HG03280 (cell line): ENCODE data around the gene SIM2.

ENCODE experiments used
- ATAC-seq: cut with Tn5 transposase; IDR thresholded peaks from one replicate; pipeline ENCODE4 v1.9.1; 2021; ENCODE audit warnings: mild to moderate bottlenecking, moderate library complexity; ENCODE audit not compliant: unreplicated experiment

The SIM2 gene

GRCh38 chr21:36759348-36760083, 60.6 kb downstream of the SIM2 start:
- ATAC-seq: no peak

GRCh38 chr21:36761685-36762084, 62.8 kb downstream of the SIM2 start:
- no peak for ATAC-seq

GRCh38 chr21:36762642-36763041, 63.7 kb downstream of the SIM2 start:
- no peak for ATAC-seq

- ATAC-seq: no peak
These were observed 64.4 kb downstream of the SIM2 start for GRCh38 chr21:36763305-36763704.

- ATAC-seq: no peak
These were observed 66.3 kb downstream of the SIM2 start for GRCh38 chr21:36765229-36765628.

GRCh38 chr21:36766511-36766910, 67.6 kb downstream of the SIM2 start:
- no peak for ATAC-seq

- ATAC-seq: no peak
These were observed 68.2 kb downstream of the SIM2 start for GRCh38 chr21:36767096-36767495.

- no peak for ATAC-seq
These were observed 69.6 kb downstream of the SIM2 start for GRCh38 chr21:36768496-36768895.

- no peak for ATAC-seq
These were observed 70.3 kb downstream of the SIM2 start for GRCh38 chr21:36769051-36769839.

- no peak for ATAC-seq
These were observed 74.2 kb downstream of the SIM2 start for GRCh38 chr21:36773117-36773516.

GRCh38 chr21:36773995-36774394, 75.1 kb downstream of the SIM2 start:
- ATAC-seq: no peak

- ATAC-seq: no peak
These were observed 78.2 kb downstream of the SIM2 start for GRCh38 chr21:36776981-36777617.

- no peak for ATAC-seq
These were observed 81.9 kb downstream of the SIM2 start for GRCh38 chr21:36780861-36781260.

- no peak for ATAC-seq
These were observed 84.9 kb downstream of the SIM2 start for GRCh38 chr21:36783612-36784374.

GRCh38 chr21:36784947-36785346, 86.0 kb downstream of the SIM2 start:
- ATAC-seq: no peak

GRCh38 chr21:36785615-36786014, 86.7 kb downstream of the SIM2 start:
- no peak for ATAC-seq

- no peak for ATAC-seq
These were observed 87.3 kb downstream of the SIM2 start for GRCh38 chr21:36786186-36786585.

- ATAC-seq: no peak
These were observed 89.3 kb downstream of the SIM2 start for GRCh38 chr21:36788120-36788638.

GRCh38 chr21:36790616-36791015, 91.7 kb downstream of the SIM2 start:
- no peak for ATAC-seq

- ATAC-seq: no peak
These were observed 92.3 kb downstream of the SIM2 start for GRCh38 chr21:36791180-36791579.
